K562 (cell line): ENCODE measurements around the gene ITGA3. TPM values are rescaled to one million over a fixed set of nuclear protein-coding genes. Genes with fewer than 3 reads are reported as not detected.

Source experiments
- ATAC-seq: fragments of 200-7000 bp; cut with Tn5 transposase; 3 replicates; pipeline ENCODE4 v1.9.1; 2020; ENCODE audit warnings: moderate library complexity
- BruUV-seq: library from RNA; stranded (reverse); fragments of 400-500 nt; replicated peaks from 2 replicates; lab custom pipeline; 2021; lab: Mats Ljungman, UMichigan
- CTCF ChIA-PET: fragments of 300-600 bp; formaldehyde crosslinking; extraction: SDS; loops from one replicate; lab custom pipeline; 2021; ENCODE audit warnings: low intra/inter-chr PET ratio; lab: Yijun Ruan, JAX
- POLR2A ChIA-PET: fragments of 300-600, 350-650 bp; sonication (Branson Sonifier 250); formaldehyde crosslinking; extraction: SDS; loops from one replicate; lab custom pipeline; 2021; ENCODE audit warnings: antibody characterized with exemption, inconsistent platforms; lab: Yijun Ruan, JAX
- DNase-seq, 4 experiments: peaks; one replicate each; pipeline versions ENCODE4 v3.0.0 to v3.0.0-alpha.2; 2011 to 2018; ENCODE audit warnings: low spot score in 3 of 4, mixed read lengths in 3 of 4; ENCODE audit errors: extremely low read depth in 1 of 4
- FAIRE-seq: peaks from 2 replicates; lab custom pipeline; 2011; peaks lifted over from hg19 to GRCh38; lab: Jason Lieb, UNC
- H2AFZ ChIP-seq: 2 replicates; pipeline ENCODE4 v1.6.0; 2011; ENCODE audit warnings: low read depth, low read length, control low read depth, inconsistent platforms
- H3K27ac ChIP-seq: fragments of 200-600 bp; 3 replicates; pipeline ENCODE4 v1.8.0; 2011; ENCODE audit warnings: low read depth, mild to moderate bottlenecking, control low read depth, inconsistent platforms, low read length, moderate library complexity, mixed read lengths; ENCODE audit errors: extremely low read depth
- H3K27me3 ChIP-seq, 2 experiments: fragments of 300-600 bp in 1 of 2; 2 replicates in 1 of 2; 3 replicates in 1 of 2; pipeline versions ENCODE4 v1.6.0 to v1.8.0; 2011; ENCODE audit warnings: inconsistent platforms in 2 of 2, low read length in 2 of 2, mild to moderate bottlenecking in 1 of 2, mixed read lengths in 1 of 2, moderate library complexity in 1 of 2; ENCODE audit not compliant: control insufficient read depth in 2 of 2, insufficient read depth in 2 of 2
- H3K36me3 ChIP-seq: fragments of 300-600 bp; 3 replicates; pipeline ENCODE4 v1.8.0; 2011; ENCODE audit warnings: mild to moderate bottlenecking, low read length, inconsistent platforms; ENCODE audit not compliant: control insufficient read depth, insufficient read depth
- H3K4me1 ChIP-seq, 2 experiments: fragments of 200-600 bp in 1 of 2; replicated peaks in 1 of 2; 2 replicates in 1 of 2; 3 replicates in 1 of 2; pipeline versions ENCODE4 v1.5.1 to v1.8.0; 2011; ENCODE audit warnings: inconsistent platforms in 2 of 2, low read length in 2 of 2, mild to moderate bottlenecking in 1 of 2, mixed read lengths in 1 of 2, moderate library complexity in 1 of 2; ENCODE audit not compliant: control insufficient read depth in 2 of 2, insufficient read depth in 2 of 2
- H3K4me2 ChIP-seq: 2 replicates; pipeline ENCODE4 v1.6.1; 2011; ENCODE audit warnings: low read length, control low read depth, inconsistent platforms, mixed read lengths; ENCODE audit not compliant: insufficient read depth
- H3K4me3 ChIP-seq: fragments of 200-600 bp; sonication (generic), shearing (Covaris generic); 2 replicates; pipeline ENCODE4 v1.5.1; 2016; ENCODE audit warnings: control low read depth, inconsistent platforms
- H3K79me2 ChIP-seq: fragments of 200-600 bp; 3 replicates; pipeline ENCODE4 v1.8.0; 2011; ENCODE audit warnings: low read length, inconsistent platforms; ENCODE audit not compliant: control insufficient read depth, insufficient read depth
- H3K9ac ChIP-seq, 2 experiments: 2 replicates each; pipeline versions ENCODE4 v1.6.0 to v1.6.1; 2011; ENCODE audit warnings: low read depth in 2 of 2, low read length in 2 of 2, control low read depth in 1 of 2, inconsistent platforms in 1 of 2, mild to moderate bottlenecking in 1 of 2, mixed read lengths in 1 of 2; ENCODE audit not compliant: insufficient read depth in 1 of 2
- H3K9me1 ChIP-seq: one replicate; pipeline ENCODE4 v1.6.0; 2011; ENCODE audit warnings: inconsistent platforms, mild to moderate bottlenecking, low read length, moderate library complexity; ENCODE audit not compliant: control insufficient read depth, insufficient read depth
- H3K9me3 ChIP-seq: replicated peaks from 2 replicates; pipeline ENCODE4 v1.5.1; 2011; ENCODE audit warnings: low read depth, low read length, inconsistent platforms; ENCODE audit not compliant: control insufficient read depth, insufficient read depth
- H4K20me1 ChIP-seq: replicated peaks from 2 replicates; pipeline ENCODE4 v1.6.1; 2011; ENCODE audit warnings: low read length, inconsistent platforms, mixed read lengths; ENCODE audit not compliant: control insufficient read depth, insufficient read depth
- CHD2 ChIP-seq: IDR thresholded peaks from 2 replicates; pipeline ENCODE4 v1.6.1; 2011; ENCODE audit warnings: low read depth, low read length
- NFIX ChIP-seq: fragments of 250-450 bp; sonication (Bioruptor Pico); IDR thresholded peaks from 2 replicates; pipeline ENCODE4 v1.4.0; 2020; ENCODE audit warnings: low read depth, mild to moderate bottlenecking, moderate library complexity
- SAFB2 ChIP-seq: fragments of 200-400 bp; formaldehyde crosslinking; IDR thresholded peaks from 2 replicates; pipeline ENCODE4 v1.6.1; 2018; ENCODE audit warnings: borderline replicate concordance, low read length, low read depth, moderate library complexity; ENCODE audit not compliant: severe bottlenecking
- TCF7 ChIP-seq: sonication (generic); IDR thresholded peaks from 2 replicates; pipeline ENCODE4 v1.6.1; 2016; ENCODE audit warnings: antibody characterized with exemption, borderline replicate concordance
- TRIM24 ChIP-seq, 2 experiments: fragments of 450-650 bp; IDR thresholded peaks; 2 replicates each; pipeline ENCODE4 v1.6.1; 2016
- ZBTB17 ChIP-seq: fragments of 450-650 bp; formaldehyde crosslinking; IDR thresholded peaks from 2 replicates; pipeline ENCODE4 v1.4.0; 2020; ENCODE audit warnings: mild to moderate bottlenecking
- ZEB2 ChIP-seq: fragments of 450-650 bp; IDR thresholded peaks from 2 replicates; pipeline ENCODE4 v1.6.1; 2016
- ZNF263 ChIP-seq: sonication (generic); formaldehyde crosslinking; IDR thresholded peaks from 2 replicates; pipeline ENCODE4 v1.8.0; 2022; ENCODE audit warnings: mild to moderate bottlenecking, missing genetic modification reagents, borderline replicate concordance
- ZNF274 ChIP-seq: IDR thresholded peaks from 2 replicates; pipeline ENCODE4 v1.6.1; 2011; ENCODE audit warnings: low read depth, mild to moderate bottlenecking, low read length, moderate library complexity, borderline replicate concordance
- ZNF384 ChIP-seq: IDR thresholded peaks from 2 replicates; pipeline ENCODE4 v1.6.1; 2012; ENCODE audit warnings: low read depth, low read length, improper control_type of control experiment
- WGBS: fragments of 100-300 bp; shearing (Covaris generic); methylation state at CpG from one replicate; pipeline ENCODE4 v1.1.6; 2016; ENCODE audit warnings: low coverage, mixed read lengths; ENCODE audit not compliant: insufficient coverage; ENCODE audit errors: missing lambda C conversion rate; 5-methylcytosine and 5-hydroxymethylcytosine counted together
- in situ Hi-C: fragments of 300-500 bp; cut with MboI; formaldehyde crosslinking; loops from 4 replicates; pipeline ENCODE4 v1.15.0; 2018; ENCODE audit warnings: inconsistent platforms, mixed read lengths
- intact Hi-C: fragments of 100-400 bp; cut with micrococcal nuclease; formaldehyde crosslinking; loops from 2 replicates; pipeline ENCODE4 v1.14.2; 2022
- polyA plus RNA-seq, 8 experiments: library from polyadenylated mRNA; depleted of rRNA in 4 of 8; stranded (reverse) in 5 of 8; unstranded in 3 of 8; fragments of >200 nt; fragmentation: Nextera tagmentation in 2 of 8; fragmentation: Illumina TruSeq in 1 of 8; extraction: Ambion mirVana in 2 of 8; extraction: Trizol in 1 of 8; gene quantifications; 2 replicates each; pipeline versions ENCODE4 v1.2.1 to v1.2.3, GENCODE V29; 2011 to 2014; ENCODE audit warnings: inconsistent platforms in 1 of 8, missing spikeins in 1 of 8
- total RNA-seq, 7 experiments: library from RNA; depleted of rRNA in 6 of 7; stranded (reverse); fragments of >200 nt in 6 of 7; fragmentation: Illumina TruSeq in 2 of 7; extraction: Trizol in 2 of 7; gene quantifications; 2 replicates each; pipeline versions ENCODE4 v1.2.1 to v1.2.3, GENCODE V29; 2011 to 2021; ENCODE audit warnings: low replicate concordance in 1 of 7

ITGA3 gene
- total and polyA plus RNA-seq, 9 of the 15 experiments (the other 6 are each of a cell fraction or from before 2014, with no cell fraction given) = 0.03 to 0.75 (median 0.14) TPM; not detected in 2

DNA sequence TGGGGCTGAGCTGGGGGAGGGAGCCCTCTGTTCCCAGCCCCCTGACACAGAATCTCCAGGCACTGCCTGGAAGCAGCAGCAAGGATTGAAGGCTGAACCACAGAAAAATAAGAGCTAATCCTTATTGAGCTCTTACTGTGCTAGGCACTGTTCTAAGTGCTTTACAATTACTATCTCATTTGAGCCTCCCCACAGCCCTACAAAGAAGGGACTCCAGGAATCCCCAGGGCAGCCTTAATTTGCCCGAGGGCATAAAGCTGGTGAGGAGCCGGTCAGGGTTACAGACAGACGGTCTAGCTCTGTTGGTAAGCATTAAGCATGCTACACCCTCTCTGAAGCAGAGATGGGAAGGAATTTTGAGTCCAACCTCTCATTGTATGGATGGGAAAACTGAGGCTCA lies 67.0 kb downstream of the ITGA3 start:
- ChIA-PET POLR2A (interaction anchor here (0.8 to 1.5 kb wide), 4 partner anchors 8 to 28 kb away, joined by 3 to 8 read pairs (median 5); no protein-coding TSS in a partner anchor), CTCF (no interaction called here)
- Histone ChIP-seq H3K9me3 (peaks cover 3% of the 10 kb centered on the region; the same call in 1 of the 2 replicates), H2AFZ (no peak overlapping the region), H3K9ac (no peak overlapping the region), H3K4me1 (peaks cover 4 to 6% of the 10 kb centered on the region in 2 experiments; a peak in 4 of 5 replicates), H3K27me3 (peaks cover 31 to 58% of the 10 kb centered on the region in 2 experiments; a peak in 4 of 5 replicates), H3K9me1 (no peaks in the 10 kb centered on the region), H3K36me3 (no peaks in the 10 kb centered on the region), H4K20me1 (peaks cover 3% of the 10 kb centered on the region), H3K79me2 (no peaks in the 10 kb centered on the region), H3K4me2 (no peak overlapping the region), H3K27ac (no peak overlapping the region), H3K4me3 (no peak overlapping the region)
- intact Hi-C loops (no loop called here), in situ Hi-C loops (no loop called here)
- TF ChIP-seq ZNF274 (no peak), ZEB2 (no peak), NFIX (CRISPR knock-in tag) (no peak), ZNF263 (CRISPR knock-in tag) (no peak), TRIM24 (IDR thresholded peaks at IDR 0.05) (no peak), CHD2 (no peak), ZBTB17 (CRISPR knock-in tag) (no peak), SAFB2 (no peak), ZNF384 (no peak), TCF7 (no peak)
- DNase-seq = no peak
- no TSS peak for BruUV-seq
- no peak for ATAC-seq
- FAIRE-seq = no peak
- 0% methylated on average over 3 of the region's 3 CpGs for WGBS
